ENCODE data around the gene LIMA1.

GRCh38 chr12:50211392-50212070 is 71.8 kb downstream of the LIMA1 start:
- TF ChIP-seq CTCF (IDR thresholded peaks at IDR 0.05; ENCODE audit: low read depth, low read length, poor library complexity, severe bottlenecking) (no peak), EZH2phosphoT487 (IDR thresholded peaks at IDR 0.05; ENCODE audit: borderline replicate concordance, low read length) (no peak)
